Fibroblast of the aortic adventitia (primary cell): ENCODE results near the gene ZNF223. TPM values are rescaled to one million over a fixed set of nuclear protein-coding genes. Genes with fewer than 3 reads are reported as not detected.

Experiments used
- DNase-seq: peaks from one replicate; pipeline ENCODE4 v3.0.0-alpha.2; 2010; ENCODE audit warnings: low read depth
- H3K4me3 ChIP-seq: 2 replicates; pipeline ENCODE4 v1.5.1; 2011; ENCODE audit warnings: low read depth, mild to moderate bottlenecking, control low read depth, low read length, moderate library complexity
- CTCF ChIP-seq: IDR thresholded peaks from 2 replicates; pipeline ENCODE4 v1.5.1; 2011; ENCODE audit warnings: mild to moderate bottlenecking, low read length, control low read depth, inconsistent platforms; ENCODE audit not compliant: insufficient read depth
- total RNA-seq: library from RNA; depleted of rRNA; stranded (reverse); fragments of >200 nt; gene quantifications from 2 replicates; pipeline ENCODE4 v1.2.3, GENCODE V29; 2012; ENCODE audit warnings: low replicate concordance

The ZNF223 gene
- total RNA-seq, 1 donor: 6.5 TPM

- peak; percentile 91 for DNase-seq
- no peak for TF ChIP-seq CTCF
- H3K4me3 ChIP-seq: peak within 1 kb of the TSS; percentile 95
Observed at GRCh38 chr19:44093931-44094765, 42.3 kb downstream of the ZNF223 start, which contains the start of gene ZNF224. ZNF224 (plus strand) TSS chr19:44094361; CDS start chr19:44097874, 3,513 bp downstream.

- no peak for DNase-seq
- no peak overlapping the region for H3K4me3 ChIP-seq
- no peak for TF ChIP-seq CTCF
Observed at GRCh38 chr19:44107751-44108150, 55.9 kb downstream of the ZNF223 start.

DNA sequence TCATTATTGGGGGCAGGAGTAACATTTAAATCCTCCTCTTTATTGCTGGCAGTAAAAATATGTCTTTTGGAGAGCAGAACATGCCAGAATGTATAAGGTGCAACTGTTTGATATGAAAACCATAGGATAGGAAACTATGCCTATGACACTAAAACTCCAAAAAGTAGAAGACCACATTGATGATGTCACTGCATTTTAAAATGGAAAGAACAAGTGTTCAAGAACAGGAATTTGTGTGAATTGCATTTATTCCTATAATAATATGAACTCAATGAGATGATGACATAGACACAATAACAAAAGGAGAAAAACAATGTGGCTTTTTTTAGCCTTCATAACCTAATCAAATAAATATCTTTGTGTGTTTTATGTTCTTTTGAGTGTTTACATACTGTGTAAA lies 57.6 kb downstream of the ZNF223 start:
- no peak for TF ChIP-seq CTCF
- H3K4me3 ChIP-seq: no peak overlapping the region
- no peak for DNase-seq

DNA sequence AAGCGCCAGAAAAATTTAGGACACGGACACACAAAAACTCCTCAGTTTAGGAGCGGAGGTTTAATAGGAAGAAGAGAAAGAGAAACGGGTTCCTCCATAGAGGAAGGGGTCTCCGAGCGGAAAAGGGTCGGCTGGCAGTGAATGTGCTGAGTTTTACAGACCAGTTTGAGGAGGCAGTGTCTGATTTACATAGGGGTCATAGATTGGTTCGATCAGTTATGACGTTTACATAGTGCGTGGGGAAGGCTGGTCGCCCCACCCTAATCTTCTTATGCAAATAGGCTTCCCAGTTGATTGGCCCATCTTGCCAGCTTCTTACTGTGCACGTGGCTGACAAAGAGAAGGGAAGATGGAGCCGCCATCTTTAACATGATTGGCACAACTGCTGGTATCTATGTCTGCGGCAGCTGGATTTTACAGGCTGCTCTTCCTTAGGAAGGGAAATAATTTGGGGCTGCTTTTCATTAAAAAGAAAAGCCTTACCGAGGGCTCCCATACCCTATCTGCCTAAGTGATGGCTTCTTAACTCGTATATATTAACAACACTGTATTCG lies 60.2 kb downstream of the ZNF223 start:
- H3K4me3 ChIP-seq: peak overlapping the region; percentile 94
- peak; percentile 86 for DNase-seq
- no peak for TF ChIP-seq CTCF

GRCh38 chr19:44112802-44113137 lies 60.9 kb downstream of the ZNF223 start:
- no peak for TF ChIP-seq CTCF
- DNase-seq: no peak
- H3K4me3 ChIP-seq: peak overlapping the region; percentile 94

GRCh38 chr19:44113138-44113783 lies 61.4 kb downstream of the ZNF223 start, which contains the start of gene ZNF225:
ZNF225 (plus strand) TSS chr19:44113399; CDS start chr19:44115828, 2,429 bp downstream.
- TF ChIP-seq CTCF: peak; percentile 23
- H3K4me3 ChIP-seq: peak within 1 kb of the TSS; percentile 94
- DNase-seq: peak; percentile 99
